IMR-90 (cell line): ENCODE results near the gene ZBTB48.

ENCODE experiments used
- MAFK ChIP-seq: IDR thresholded peaks from 2 replicates; pipeline ENCODE4 v1.6.1; 2012; ENCODE audit warnings: low read depth, low read length, improper control_type of control experiment
- POLR2A ChIP-seq: IDR thresholded peaks from 2 replicates; pipeline ENCODE4 v1.6.1; 2012; ENCODE audit warnings: mild to moderate bottlenecking, low read depth, low read length
- TF ChIP-seq, protein P1 (sequence below): conservative IDR thresholded peaks from 2 replicates; pipeline ENCODE4 v1.5.1; 2012; ENCODE audit warnings: mild to moderate bottlenecking, low read depth, low read length, improper control_type of control experiment
- TF ChIP-seq, protein P2 (sequence below): fragments of 150-350 bp; IDR thresholded peaks from 2 replicates; pipeline ENCODE4 v1.6.1; 2016; ENCODE audit warnings: low read depth, mild to moderate bottlenecking, low read length, moderate library complexity, borderline replicate concordance

DNA sequence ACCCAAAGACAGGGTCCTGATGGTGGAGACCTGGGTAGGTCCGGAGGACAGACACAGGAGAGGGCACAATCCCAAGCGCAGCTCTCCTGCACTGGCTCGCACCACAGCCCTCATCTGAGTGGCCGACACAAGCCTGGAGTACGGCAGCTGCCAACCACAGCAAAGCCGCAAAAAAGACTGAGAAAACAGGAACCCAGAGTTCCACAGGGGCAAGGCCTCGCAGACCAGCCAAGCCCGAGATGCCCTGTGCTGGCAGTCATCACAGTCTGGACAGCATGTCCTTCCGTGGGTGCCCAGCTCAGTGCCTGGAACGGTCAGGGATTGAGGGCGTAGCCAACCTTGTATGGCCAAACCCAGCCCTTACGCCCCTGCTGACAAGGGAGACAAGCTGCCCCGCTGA is 11.4 kb downstream of the ZBTB48 start:
- TF ChIP-seq, protein P1, sequence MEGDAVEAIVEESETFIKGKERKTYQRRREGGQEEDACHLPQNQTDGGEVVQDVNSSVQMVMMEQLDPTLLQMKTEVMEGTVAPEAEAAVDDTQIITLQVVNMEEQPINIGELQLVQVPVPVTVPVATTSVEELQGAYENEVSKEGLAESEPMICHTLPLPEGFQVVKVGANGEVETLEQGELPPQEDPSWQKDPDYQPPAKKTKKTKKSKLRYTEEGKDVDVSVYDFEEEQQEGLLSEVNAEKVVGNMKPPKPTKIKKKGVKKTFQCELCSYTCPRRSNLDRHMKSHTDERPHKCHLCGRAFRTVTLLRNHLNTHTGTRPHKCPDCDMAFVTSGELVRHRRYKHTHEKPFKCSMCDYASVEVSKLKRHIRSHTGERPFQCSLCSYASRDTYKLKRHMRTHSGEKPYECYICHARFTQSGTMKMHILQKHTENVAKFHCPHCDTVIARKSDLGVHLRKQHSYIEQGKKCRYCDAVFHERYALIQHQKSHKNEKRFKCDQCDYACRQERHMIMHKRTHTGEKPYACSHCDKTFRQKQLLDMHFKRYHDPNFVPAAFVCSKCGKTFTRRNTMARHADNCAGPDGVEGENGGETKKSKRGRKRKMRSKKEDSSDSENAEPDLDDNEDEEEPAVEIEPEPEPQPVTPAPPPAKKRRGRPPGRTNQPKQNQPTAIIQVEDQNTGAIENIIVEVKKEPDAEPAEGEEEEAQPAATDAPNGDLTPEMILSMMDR: no peak
- no peak for TF ChIP-seq MAFK
- TF ChIP-seq, protein P2, sequence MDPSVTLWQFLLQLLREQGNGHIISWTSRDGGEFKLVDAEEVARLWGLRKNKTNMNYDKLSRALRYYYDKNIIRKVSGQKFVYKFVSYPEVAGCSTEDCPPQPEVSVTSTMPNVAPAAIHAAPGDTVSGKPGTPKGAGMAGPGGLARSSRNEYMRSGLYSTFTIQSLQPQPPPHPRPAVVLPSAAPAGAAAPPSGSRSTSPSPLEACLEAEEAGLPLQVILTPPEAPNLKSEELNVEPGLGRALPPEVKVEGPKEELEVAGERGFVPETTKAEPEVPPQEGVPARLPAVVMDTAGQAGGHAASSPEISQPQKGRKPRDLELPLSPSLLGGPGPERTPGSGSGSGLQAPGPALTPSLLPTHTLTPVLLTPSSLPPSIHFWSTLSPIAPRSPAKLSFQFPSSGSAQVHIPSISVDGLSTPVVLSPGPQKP: no peak
- no peak for TF ChIP-seq POLR2A
